Peyer's patch (tissue), 4 donors: ENCODE results near the gene HOXA1. TPM values are rescaled to one million over a fixed set of nuclear protein-coding genes. Genes with fewer than 3 reads are reported as not detected.

Experiments
- DNase-seq, 3 donors: peaks; one replicate each; pipeline ENCODE4 v3.0.0-alpha.2; 2017 to 2019
- H3K27ac ChIP-seq, 4 donors: fragments of 200-600 bp; sonication (generic); one replicate each; pipeline ENCODE4 v1.5.1; 2016 to 2019
- H3K27me3 ChIP-seq, 2 donors: fragments of 200-600 bp; sonication (generic); one replicate each; pipeline ENCODE4 v1.5.1; 2019
- H3K36me3 ChIP-seq, 3 donors: fragments of 200-600 bp; sonication (generic); one replicate each; pipeline ENCODE4 v1.5.1; 2016 to 2019
- H3K4me1 ChIP-seq, 4 donors: fragments of 200-600 bp; sonication (generic); one replicate each; pipeline ENCODE4 v1.5.1; 2016 to 2019
- H3K4me3 ChIP-seq, 4 donors: fragments of 200-600 bp; sonication (generic); 1 replicate in 3 of 4; 2 replicates in 1 of 4; pipeline ENCODE4 v1.5.1; 2016 to 2019; ENCODE audit warnings: mild to moderate bottlenecking in 1 of 4
- H3K9me3 ChIP-seq, 4 donors: fragments of 200-600 bp; sonication (generic); one replicate each; pipeline ENCODE4 v1.5.1; 2016 to 2019; ENCODE audit warnings: mild to moderate bottlenecking in 1 of 4
- POLR2A ChIP-seq, 2 donors: fragments of 450-650 bp; IDR thresholded peaks; one replicate each; pipeline ENCODE4 v1.5.1; 2017; ENCODE audit warnings: antibody characterized with exemption in 2 of 2, mild to moderate bottlenecking in 2 of 2, moderate library complexity in 2 of 2
- total RNA-seq, 4 donors: library from RNA; depleted of rRNA; stranded (reverse); fragments of >200 nt; gene quantifications; one replicate each; pipeline ENCODE4 v1.1.0, GENCODE V29; 2016
- TF ChIP-seq, protein P1 (sequence below), 6 experiments: fragments of 450-650 bp in 4 of 6; fragments of 200-600 bp in 2 of 6; sonication (generic) in 1 of 6; IDR thresholded peaks; one replicate each; pipeline ENCODE4 v1.5.1; 2017 to 2019; ENCODE audit warnings: antibody characterized with exemption in 6 of 6, mild to moderate bottlenecking in 3 of 6, moderate library complexity in 1 of 6

The HOXA1 gene
- total RNA-seq, 4 donors from 2014 or later = 1.7 to 5.3 (median 1.9) TPM

DNA sequence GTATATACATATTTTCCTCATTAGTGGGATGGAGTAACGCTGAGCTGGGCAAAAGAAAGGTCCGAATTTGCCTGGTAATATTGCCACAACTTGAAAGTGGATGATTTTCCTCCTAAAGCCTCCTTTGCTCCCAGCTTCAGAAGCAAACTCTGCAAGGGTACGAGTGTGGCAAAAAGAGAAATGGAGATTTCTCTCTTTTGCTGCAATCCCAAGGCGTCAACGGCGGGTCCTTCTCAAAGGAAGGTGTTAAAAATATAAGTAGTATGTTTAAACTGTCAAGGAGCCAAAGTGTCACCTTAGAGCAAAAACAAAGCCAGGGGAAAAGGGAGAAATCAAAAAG is 19.1 kb upstream of the HOXA1 start:
- Histone ChIP-seq H3K4me1 (peaks cover 0 to 73% (median 0%) of the 10 kb centered on the region in 4 donors), H3K27me3 (no peaks in the 10 kb centered on the region), H3K9me3 (no peaks in the 10 kb centered on the region), H3K4me3 (peak overlapping the region in 3 of 4 donors; percentile 19 to 60 (median 54)), H3K27ac (peak overlapping the region; percentile 51 to 93 (median 85)), H3K36me3 (no peaks in the 10 kb centered on the region)
- TF ChIP-seq, protein P1, sequence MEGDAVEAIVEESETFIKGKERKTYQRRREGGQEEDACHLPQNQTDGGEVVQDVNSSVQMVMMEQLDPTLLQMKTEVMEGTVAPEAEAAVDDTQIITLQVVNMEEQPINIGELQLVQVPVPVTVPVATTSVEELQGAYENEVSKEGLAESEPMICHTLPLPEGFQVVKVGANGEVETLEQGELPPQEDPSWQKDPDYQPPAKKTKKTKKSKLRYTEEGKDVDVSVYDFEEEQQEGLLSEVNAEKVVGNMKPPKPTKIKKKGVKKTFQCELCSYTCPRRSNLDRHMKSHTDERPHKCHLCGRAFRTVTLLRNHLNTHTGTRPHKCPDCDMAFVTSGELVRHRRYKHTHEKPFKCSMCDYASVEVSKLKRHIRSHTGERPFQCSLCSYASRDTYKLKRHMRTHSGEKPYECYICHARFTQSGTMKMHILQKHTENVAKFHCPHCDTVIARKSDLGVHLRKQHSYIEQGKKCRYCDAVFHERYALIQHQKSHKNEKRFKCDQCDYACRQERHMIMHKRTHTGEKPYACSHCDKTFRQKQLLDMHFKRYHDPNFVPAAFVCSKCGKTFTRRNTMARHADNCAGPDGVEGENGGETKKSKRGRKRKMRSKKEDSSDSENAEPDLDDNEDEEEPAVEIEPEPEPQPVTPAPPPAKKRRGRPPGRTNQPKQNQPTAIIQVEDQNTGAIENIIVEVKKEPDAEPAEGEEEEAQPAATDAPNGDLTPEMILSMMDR (IDR thresholded peaks at IDR 0.05) = no peak
- no peak for TF ChIP-seq POLR2A (IDR thresholded peaks at IDR 0.05)
- no peak for DNase-seq

DNA sequence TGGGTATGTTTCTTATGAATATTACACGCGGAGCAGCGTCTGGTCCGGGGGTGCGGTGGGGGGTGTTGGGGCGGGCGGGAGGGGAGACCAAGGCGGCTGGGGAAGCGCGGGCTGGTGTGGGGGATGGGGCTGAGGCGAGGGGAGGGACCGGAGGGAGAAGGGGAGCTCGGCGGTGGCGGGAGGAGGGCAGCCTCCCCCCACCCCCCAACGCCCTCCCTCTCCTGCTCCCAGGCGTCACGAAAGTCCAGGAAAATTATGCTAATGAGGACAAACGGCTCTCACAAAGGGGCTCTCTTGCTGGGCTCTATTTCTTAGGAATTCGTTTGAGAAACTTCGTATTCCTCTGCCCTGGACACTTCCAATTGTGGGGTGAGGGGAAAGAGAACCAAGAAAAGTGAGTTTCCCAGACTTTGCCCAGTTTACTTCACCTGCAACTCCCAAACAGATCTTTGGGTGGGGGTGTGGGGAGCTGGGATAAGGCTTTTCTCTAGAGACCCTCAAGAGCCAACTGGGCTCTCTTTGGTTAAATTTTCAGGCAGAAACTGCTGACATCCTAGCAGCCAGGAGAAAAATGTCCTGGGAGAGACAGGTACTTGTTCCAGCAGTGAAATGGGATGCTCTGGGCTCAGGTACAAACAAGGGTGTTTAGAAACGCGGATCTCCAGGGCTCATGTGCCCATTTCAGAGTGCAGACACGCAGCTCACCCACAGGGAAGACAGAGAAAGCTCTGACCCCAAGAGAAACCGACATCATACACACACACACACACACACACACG is 18.4 kb upstream of the HOXA1 start:
- no peak for TF ChIP-seq POLR2A (IDR thresholded peaks at IDR 0.05)
- TF ChIP-seq, protein P1 (IDR thresholded peaks at IDR 0.05) = no peak
- H3K27me3 ChIP-seq = no peaks in the 10 kb centered on the region
- no peaks in the 10 kb centered on the region for H3K9me3 ChIP-seq
- DNase-seq = peak in 1 of 3 donors; percentile 69
- peak overlapping the region; percentile 29 to 70 (median 46) for H3K4me3 ChIP-seq
- peaks cover 0 to 73% (median 0%) of the 10 kb centered on the region in 4 donors for H3K4me1 ChIP-seq
- no peaks in the 10 kb centered on the region for H3K36me3 ChIP-seq
- H3K27ac ChIP-seq = peak overlapping the region; percentile 73 to 95 (median 84)

DNA sequence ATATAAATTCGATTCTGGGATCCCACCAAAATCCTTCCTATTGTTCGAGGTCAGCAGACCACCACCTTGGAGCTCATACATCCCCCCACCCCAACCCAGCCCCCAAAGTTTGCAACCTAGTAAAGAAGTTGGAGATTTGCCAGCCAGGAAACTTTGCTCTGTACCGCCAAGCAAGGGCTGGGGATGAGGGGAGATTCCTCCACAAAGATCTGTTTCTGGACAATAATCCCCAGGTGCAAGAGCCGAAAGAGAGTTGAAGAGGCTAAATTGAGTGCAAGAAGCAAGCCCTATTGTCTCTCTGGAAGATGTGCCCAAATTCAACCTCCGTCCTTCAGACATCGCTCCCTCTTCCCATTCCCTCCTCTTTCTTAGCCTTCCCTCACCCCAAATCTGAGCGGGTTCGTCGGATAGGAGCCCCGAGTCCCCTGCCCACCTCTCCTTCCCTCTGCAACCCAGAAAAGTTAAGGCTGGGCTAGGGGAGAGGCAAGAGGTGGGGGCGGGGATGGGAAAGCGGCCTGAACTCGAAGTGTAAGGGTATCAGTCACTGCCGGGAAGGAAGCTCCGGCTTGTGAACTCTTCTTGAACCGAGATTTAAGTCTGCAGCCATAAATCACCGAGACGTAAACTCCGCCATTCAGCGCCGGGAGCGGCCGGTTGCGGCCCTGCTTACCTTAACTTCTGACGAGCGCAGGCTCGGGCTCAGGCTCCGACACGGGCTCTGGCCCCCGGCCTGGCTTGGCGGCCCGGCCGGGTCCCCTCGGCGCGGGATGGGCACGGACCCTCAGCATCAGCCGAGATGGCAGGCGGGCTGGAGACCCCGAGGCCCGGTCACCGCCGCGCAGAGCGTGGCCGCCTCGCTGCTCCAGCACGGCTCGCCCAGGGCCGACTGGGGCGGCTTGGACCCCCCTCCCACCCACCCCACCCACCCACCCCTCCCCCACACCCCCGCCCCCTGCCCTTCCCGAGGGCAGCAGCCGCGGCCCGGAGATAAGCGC is 17.5 kb upstream of the HOXA1 start:
- Histone ChIP-seq H3K27ac (peak overlapping the region; percentile 73 to 95 (median 84)), H3K27me3 (no peaks in the 10 kb centered on the region), H3K4me1 (peaks cover 0 to 70% (median 0%) of the 10 kb centered on the region in 4 donors), H3K4me3 (peak overlapping the region; percentile 29 to 70 (median 46)), H3K36me3 (no peaks in the 10 kb centered on the region), H3K9me3 (no peaks in the 10 kb centered on the region)
- TF ChIP-seq, protein P1 (IDR thresholded peaks at IDR 0.05) = no peak
- peak in 1 of 2 donors; percentile 40 for TF ChIP-seq POLR2A (IDR thresholded peaks at IDR 0.05)
- peak in 2 of 3 donors; percentile 78 to 82 for DNase-seq

DNA sequence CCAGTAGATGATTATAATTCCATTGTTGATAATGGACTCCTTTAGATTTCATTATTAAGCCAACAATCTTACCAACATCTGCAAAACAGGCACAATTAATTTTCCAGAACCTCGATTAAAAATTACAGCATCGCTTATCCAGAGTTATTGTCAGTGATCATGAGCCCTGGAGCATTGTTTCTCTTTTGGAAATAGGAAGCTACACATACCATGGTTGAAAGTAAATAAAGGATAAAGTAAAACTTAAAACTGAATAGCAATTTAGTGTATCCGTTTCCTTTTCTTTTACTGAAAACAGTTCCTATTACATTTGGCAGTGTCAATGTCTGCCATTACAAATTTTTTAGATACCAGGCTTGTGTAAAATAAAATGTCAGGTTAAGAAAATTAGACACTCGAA is 16.6 kb upstream of the HOXA1 start:
- Histone ChIP-seq H3K4me3 (peak overlapping the region in 1 of 4 donors; percentile 64), H3K27me3 (no peaks in the 10 kb centered on the region), H3K9me3 (no peaks in the 10 kb centered on the region), H3K27ac (peak overlapping the region in 3 of 4 donors; percentile 73 to 93 (median 75)), H3K4me1 (peaks cover 0 to 61% (median 0%) of the 10 kb centered on the region in 4 donors), H3K36me3 (no peaks in the 10 kb centered on the region)
- DNase-seq = no peak
- TF ChIP-seq POLR2A (IDR thresholded peaks at IDR 0.05) = no peak
- TF ChIP-seq, protein P1 (IDR thresholded peaks at IDR 0.05) = no peak

DNA sequence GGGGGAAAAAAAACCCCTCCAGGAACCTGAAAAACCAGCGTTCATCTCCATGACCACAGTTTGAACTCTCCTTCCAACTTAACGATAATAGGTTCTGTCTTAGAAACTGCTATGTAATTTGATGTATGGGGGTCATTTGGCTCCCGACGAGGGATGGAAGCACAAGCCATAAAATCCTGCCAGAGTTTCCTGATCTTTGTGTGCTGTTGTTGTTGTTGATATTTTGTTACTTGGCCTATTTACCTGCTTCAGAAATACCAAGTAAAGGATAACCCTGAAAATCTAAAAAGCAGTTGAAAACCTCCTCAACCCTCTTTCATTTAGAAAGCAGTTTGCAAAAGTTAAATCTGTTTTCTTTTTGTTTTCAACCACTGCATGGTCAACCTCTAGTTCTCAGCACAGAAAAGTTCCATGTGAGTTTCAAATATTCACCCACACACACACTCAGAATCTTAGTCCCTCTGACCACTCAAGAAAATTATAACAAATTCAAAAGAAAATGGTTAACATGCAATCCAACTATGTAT is 16.0 kb upstream of the HOXA1 start:
- TF ChIP-seq, protein P1 (IDR thresholded peaks at IDR 0.05) = no peak
- TF ChIP-seq POLR2A (IDR thresholded peaks at IDR 0.05) = no peak
- no peaks in the 10 kb centered on the region for H3K9me3 ChIP-seq
- H3K27me3 ChIP-seq = no peaks in the 10 kb centered on the region
- DNase-seq = no peak
- H3K4me1 ChIP-seq = peaks cover 0 to 57% (median 0%) of the 10 kb centered on the region in 4 donors
- H3K27ac ChIP-seq = peak overlapping the region; percentile 46 to 93 (median 74)
- H3K4me3 ChIP-seq = no peak overlapping the region
- H3K36me3 ChIP-seq = no peaks in the 10 kb centered on the region
